Heart left ventricle (tissue), 13 donors: ENCODE measurements around the gene C19orf44.

Source experiments
- POLR2A ChIP-seq, 2 donors: fragments of 450-650 bp; IDR thresholded peaks; one replicate each; pipeline ENCODE4 v1.6.1; 2017; ENCODE audit warnings: antibody characterized with exemption in 2 of 2, mild to moderate bottlenecking in 2 of 2, moderate library complexity in 2 of 2
- TF ChIP-seq, protein P1 (sequence below), 12 donors: fragments of 200-600 bp; sonication (generic) in 4 of 12; IDR thresholded peaks; one replicate each; pipeline versions ENCODE4 v1.5.0 to v1.8.0; 2018 to 2022; ENCODE audit warnings: antibody characterized with exemption in 12 of 12, mild to moderate bottlenecking in 5 of 12
- donor health status: ischemic (EF 13 %, LVEDD 7.1; RV severe dilation, severe dysfunction).
- donor health status: DM: no; HTN: yes; CAD: no.
- donor health status: DM: no; HTN: no; CAD: no.
- donor health status: ischemic (EF 25% LVEDD 6.9; RV normal size, moderate dysfunction).
- donor health status: ischemic (EF 25% LVEDD 5.7; RV mildly dilated, moderate dysfunction).
- donor health status: ischemic (EF 35%, LVEDD 5.7; RV mildly dilated, moderate dysfunction).
- donor health status: nonischemic (EF 11% LVEDD 7.7; RV severe dilation, severe dysfunction).
- donor health status: DM: yes; HTN: yes; CAD: no.
- donor health status: PGD.
- donor health status: ischemic (EF 29% LVEDD 5.4; RV normal size, mild dysfunction).
- donor health status: nonischemic (EF 23%, LVEDD 6.1; RV moderate dilation, normal function).

DNA sequence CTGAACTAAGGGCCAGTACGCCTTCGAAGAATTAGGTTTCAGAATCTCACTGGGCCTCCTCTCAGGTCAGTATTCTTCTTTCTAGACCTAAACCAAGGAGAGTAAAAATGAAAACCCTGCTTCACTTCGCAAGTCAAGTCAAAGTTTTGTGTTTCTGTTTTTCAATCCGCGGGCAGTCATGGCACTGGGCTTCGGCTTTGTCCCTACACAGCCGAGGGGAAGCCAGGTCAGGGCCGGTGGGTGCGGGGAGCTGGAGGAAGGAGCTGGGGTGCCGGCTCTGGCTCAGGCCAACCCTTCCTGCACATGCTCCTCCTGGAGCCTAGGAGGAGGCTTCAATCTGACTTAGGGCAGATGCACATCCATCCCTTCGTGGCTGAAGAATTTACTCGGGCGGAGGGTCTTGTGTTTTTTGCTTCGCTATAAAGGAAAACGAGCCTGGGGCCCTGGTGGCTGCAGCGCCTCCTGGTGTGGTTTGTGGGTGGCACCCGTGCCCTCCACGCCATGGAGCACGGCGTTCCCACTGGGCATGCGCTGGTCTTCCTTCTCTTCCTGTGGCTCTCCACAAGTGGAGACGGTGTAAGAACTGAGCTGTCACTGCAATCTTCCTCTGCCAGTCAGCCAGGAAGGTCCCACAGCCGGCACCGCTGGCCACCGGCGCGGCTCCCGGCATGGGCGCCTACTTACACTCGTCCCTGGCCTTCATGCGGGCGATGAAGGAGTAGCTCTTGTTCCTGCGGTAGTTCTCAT, 22.5 kb downstream of the C19orf44 start:
- TF ChIP-seq, protein P1, sequence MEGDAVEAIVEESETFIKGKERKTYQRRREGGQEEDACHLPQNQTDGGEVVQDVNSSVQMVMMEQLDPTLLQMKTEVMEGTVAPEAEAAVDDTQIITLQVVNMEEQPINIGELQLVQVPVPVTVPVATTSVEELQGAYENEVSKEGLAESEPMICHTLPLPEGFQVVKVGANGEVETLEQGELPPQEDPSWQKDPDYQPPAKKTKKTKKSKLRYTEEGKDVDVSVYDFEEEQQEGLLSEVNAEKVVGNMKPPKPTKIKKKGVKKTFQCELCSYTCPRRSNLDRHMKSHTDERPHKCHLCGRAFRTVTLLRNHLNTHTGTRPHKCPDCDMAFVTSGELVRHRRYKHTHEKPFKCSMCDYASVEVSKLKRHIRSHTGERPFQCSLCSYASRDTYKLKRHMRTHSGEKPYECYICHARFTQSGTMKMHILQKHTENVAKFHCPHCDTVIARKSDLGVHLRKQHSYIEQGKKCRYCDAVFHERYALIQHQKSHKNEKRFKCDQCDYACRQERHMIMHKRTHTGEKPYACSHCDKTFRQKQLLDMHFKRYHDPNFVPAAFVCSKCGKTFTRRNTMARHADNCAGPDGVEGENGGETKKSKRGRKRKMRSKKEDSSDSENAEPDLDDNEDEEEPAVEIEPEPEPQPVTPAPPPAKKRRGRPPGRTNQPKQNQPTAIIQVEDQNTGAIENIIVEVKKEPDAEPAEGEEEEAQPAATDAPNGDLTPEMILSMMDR (IDR thresholded peaks at IDR 0.05) = no peak
- TF ChIP-seq POLR2A (IDR thresholded peaks at IDR 0.05) = no peak
